Keratinocyte (primary cell): ENCODE data around the gene MYH9. TPM values are rescaled to one million over a fixed set of nuclear protein-coding genes. Genes with fewer than 3 reads are reported as not detected.
"Not testable (repeated sequence)": the region's sequence is repeated elsewhere in the genome, so short reads cannot be mapped to it uniquely, and the experiment has no call there.

Source experiments
- DNase-seq: peaks from one replicate; pipeline ENCODE4 v3.0.0-alpha.2; 2011; ENCODE audit warnings: low read depth, missing footprints, low spot score
- FAIRE-seq: peaks from 2 replicates; lab custom pipeline; 2011; peaks lifted over from hg19 to GRCh38; lab: Jason Lieb, UNC
- H2AFZ ChIP-seq: 2 replicates; pipeline ENCODE4 v1.6.0; 2012; ENCODE audit warnings: low read length, control low read depth, inconsistent platforms; ENCODE audit not compliant: control insufficient read depth
- H3K27ac ChIP-seq: 2 replicates; pipeline ENCODE4 v1.5.1; 2011; ENCODE audit warnings: low read length; ENCODE audit not compliant: control insufficient read depth, insufficient read depth
- H3K27me3 ChIP-seq: 3 replicates; pipeline ENCODE4 v1.6.0; 2011; ENCODE audit warnings: low read length; ENCODE audit not compliant: control insufficient read depth, insufficient read depth; ENCODE audit errors: extremely low read depth
- H3K36me3 ChIP-seq, 2 experiments: 2 replicates in 1 of 2; 3 replicates in 1 of 2; pipeline ENCODE4 v1.5.1; 2011; ENCODE audit warnings: low read length in 2 of 2, mild to moderate bottlenecking in 1 of 2; ENCODE audit not compliant: control insufficient read depth in 2 of 2, insufficient read depth in 2 of 2; ENCODE audit errors: extremely low read depth in 1 of 2
- H3K4me1 ChIP-seq: 3 replicates; pipeline ENCODE4 v1.5.1; 2011; ENCODE audit warnings: low read length; ENCODE audit not compliant: control insufficient read depth, insufficient read depth; ENCODE audit errors: extremely low read depth
- H3K4me2 ChIP-seq: 3 replicates; pipeline ENCODE4 v1.6.0; 2011; ENCODE audit warnings: low read depth, low read length; ENCODE audit not compliant: control insufficient read depth, insufficient read depth; ENCODE audit errors: extremely low read depth
- H3K4me3 ChIP-seq, 3 experiments: fragments of 200-600 bp in 1 of 3; sonication (generic) in 1 of 3; 2 replicates in 2 of 3; 3 replicates in 1 of 3; pipeline ENCODE4 v1.5.1; 2011 to 2016; ENCODE audit warnings: low read length in 3 of 3, mild to moderate bottlenecking in 3 of 3, control low read depth in 2 of 3, inconsistent platforms in 1 of 3, low read depth in 1 of 3, mixed read lengths in 1 of 3, mixed run types in 1 of 3, moderate library complexity in 1 of 3; ENCODE audit not compliant: control insufficient read depth in 2 of 3, insufficient read depth in 2 of 3; ENCODE audit errors: extremely low read depth in 1 of 3
- H3K79me2 ChIP-seq: 2 replicates; pipeline ENCODE4 v1.6.0; 2012; ENCODE audit warnings: low read length; ENCODE audit not compliant: control insufficient read depth, insufficient read depth
- H3K9ac ChIP-seq: 3 replicates; pipeline ENCODE4 v1.6.0; 2011; ENCODE audit warnings: low read length; ENCODE audit not compliant: control insufficient read depth, insufficient read depth; ENCODE audit errors: extremely low read depth
- H3K9me1 ChIP-seq: 3 replicates; pipeline ENCODE4 v1.6.0; 2011; ENCODE audit warnings: low read length; ENCODE audit not compliant: control insufficient read depth, insufficient read depth; ENCODE audit errors: extremely low read depth
- H3K9me3 ChIP-seq: 2 replicates; pipeline ENCODE4 v1.5.1; 2012; ENCODE audit warnings: low read depth, low read length; ENCODE audit not compliant: control insufficient read depth
- H4K20me1 ChIP-seq: 3 replicates; pipeline ENCODE4 v1.6.0; 2011; ENCODE audit warnings: low read length; ENCODE audit not compliant: control insufficient read depth, insufficient read depth; ENCODE audit errors: extremely low read depth
- CTCF ChIP-seq, 3 experiments: IDR thresholded peaks in 1 of 3; conservative IDR thresholded peaks in 1 of 3; optimal IDR thresholded peaks in 1 of 3; 2 replicates in 2 of 3; 3 replicates in 1 of 3; pipeline versions ENCODE3 to v1.5.1; 2011; ENCODE audit warnings: low read length in 3 of 3, mild to moderate bottlenecking in 3 of 3, moderate library complexity in 2 of 3, control low read depth in 1 of 3, inconsistent platforms in 1 of 3; ENCODE audit not compliant: insufficient read depth in 2 of 3; ENCODE audit errors: extremely low read depth in 1 of 3
- EZH2 ChIP-seq: IDR thresholded peaks from one replicate; pipeline ENCODE4 v1.6.1; 2012; ENCODE audit warnings: inconsistent platforms, mild to moderate bottlenecking, low read length, moderate library complexity
- dilution Hi-C: fragments of 300-500 bp; cut with MboI; formaldehyde crosslinking; loops from one replicate; pipeline ENCODE4 v1.7.0; 2020; ENCODE audit warnings: low sequenced_read_pairs; ENCODE audit not compliant: extremely low pct_ligation_motif_present
- polyA plus RNA-seq, 5 experiments: library from polyadenylated mRNA; depleted of rRNA in 3 of 5; stranded (reverse) in 3 of 5; stranded (forward) in 1 of 5; unstranded in 1 of 5; fragments of >200 nt; gene quantifications; 1 replicate in 1 of 5; 2 replicates in 3 of 5; 3 replicates in 1 of 5; pipeline versions ENCODE4 v1.2.1 to v1.2.3, GENCODE V29; 2011 to 2012; ENCODE audit warnings: missing spikeins in 2 of 5, low read depth in 1 of 5, low replicate concordance in 1 of 5

Gene MYH9
- polyA plus RNA-seq, 1 donor (not counting 4 experiments of a cell fraction or from before 2014, with no cell fraction given): 351 TPM

GRCh38 chr22:36409911-36410756 is 22.4 kb upstream of the MYH9 start:
- H3K4me2 ChIP-seq: peak overlapping the region; percentile 71
- peak overlapping the region; percentile 86 for H3K27ac ChIP-seq
- H3K9ac ChIP-seq: peak overlapping the region; percentile 81
- dilution Hi-C loops: no loop called here
- H4K20me1 ChIP-seq: no peaks in the 10 kb centered on the region
- peak overlapping the region; percentile 81 for H2AFZ ChIP-seq
- no peaks in the 10 kb centered on the region for H3K9me3 ChIP-seq
- no peaks in the 10 kb centered on the region for H3K9me1 ChIP-seq
- H3K79me2 ChIP-seq: no peaks in the 10 kb centered on the region
- TF ChIP-seq EZH2: no peak
- peak in 2 of 3 experiments; percentile 8 to 12 for TF ChIP-seq CTCF (optimal IDR thresholded peaks at IDR 0.05 in 1 of 3, IDR thresholded peaks at IDR 0.05 in 1 of 3, conservative IDR thresholded peaks at IDR 0.05 in 1 of 3; ENCODE audit: extremely low read depth in 1 of 3, insufficient read depth in 2 of 3, low read length in 3 of 3)
- H3K27me3 ChIP-seq: no peaks in the 10 kb centered on the region
- peak overlapping the region; percentile 50 to 74 (median 55) for H3K4me3 ChIP-seq
- peak; percentile 91 for FAIRE-seq
- no peaks in the 10 kb centered on the region for H3K36me3 ChIP-seq
- H3K4me1 ChIP-seq: peaks cover 25% of the 10 kb centered on the region
- peak; percentile 90 for DNase-seq

GRCh38 chr22:36409554-36409910 is 21.8 kb upstream of the MYH9 start:
- peak overlapping the region; percentile 63 for H2AFZ ChIP-seq
- peak overlapping the region; percentile 71 for H3K4me2 ChIP-seq
- H3K36me3 ChIP-seq, dilution Hi-C loops, H3K79me2 ChIP-seq, FAIRE-seq, H3K9me1 ChIP-seq, H3K27me3 ChIP-seq, DNase-seq, H4K20me1 ChIP-seq, H3K9me3 ChIP-seq: not testable (repeated sequence)
- H3K27ac ChIP-seq: peak overlapping the region; percentile 86
- peak overlapping the region; percentile 81 for H3K9ac ChIP-seq
- H3K4me3 ChIP-seq: peak overlapping the region; percentile 50 to 74 (median 55)
- H3K4me1 ChIP-seq: peaks cover 25% of the 10 kb centered on the region
